Stimulated activated effector memory CD8-positive, alpha-beta T cell treated with anti-CD3 and anti-CD28 coated beads, Interleukin-12 subunit alpha, Interleukin-12 subunit beta, amount 100 ng/mL, for 72 hours (primary cell): ENCODE results near the gene C2orf49.

Experiments
- ATAC-seq: fragments of 150-1000 bp; cut with Tn5 transposase; 2 replicates; pipeline ENCODE4 v1.10.0; 2021
- DNase-seq, 2 donors: peaks; one replicate each; pipeline ENCODE4 v3.0.0; 2021 to 2022; ENCODE audit warnings: low spot score in 2 of 2
- H3K27ac Mint-ChIP-seq: one replicate; pipeline ENCODE4 v1.8.0; 2022; ENCODE audit warnings: mild to moderate bottlenecking, mixed read lengths
- H3K36me3 Mint-ChIP-seq: one replicate; pipeline ENCODE4 v1.8.0; 2022; ENCODE audit warnings: mild to moderate bottlenecking, mixed read lengths
- H3K4me1 Mint-ChIP-seq: one replicate; pipeline ENCODE4 v1.8.0; 2022; ENCODE audit warnings: mixed read lengths
- H3K4me3 Mint-ChIP-seq: one replicate; pipeline ENCODE4 v1.8.0; 2022; ENCODE audit warnings: mild to moderate bottlenecking, mixed read lengths
- H3K9me3 Mint-ChIP-seq: one replicate; pipeline ENCODE4 v1.8.0; 2022; ENCODE audit warnings: mixed read lengths

The C2orf49 gene

GRCh38 chr2:105381101-105381668, 43.8 kb downstream of the C2orf49 start:
- DNase-seq = no peak
- Mint-ChIP-seq H3K36me3 (no peaks in the 10 kb centered on the region), H3K9me3 (no peaks in the 10 kb centered on the region), H3K27ac (no peak overlapping the region), H3K4me1 (no peaks in the 10 kb centered on the region), H3K4me3 (no peak overlapping the region)
- no peak for ATAC-seq

DNA sequence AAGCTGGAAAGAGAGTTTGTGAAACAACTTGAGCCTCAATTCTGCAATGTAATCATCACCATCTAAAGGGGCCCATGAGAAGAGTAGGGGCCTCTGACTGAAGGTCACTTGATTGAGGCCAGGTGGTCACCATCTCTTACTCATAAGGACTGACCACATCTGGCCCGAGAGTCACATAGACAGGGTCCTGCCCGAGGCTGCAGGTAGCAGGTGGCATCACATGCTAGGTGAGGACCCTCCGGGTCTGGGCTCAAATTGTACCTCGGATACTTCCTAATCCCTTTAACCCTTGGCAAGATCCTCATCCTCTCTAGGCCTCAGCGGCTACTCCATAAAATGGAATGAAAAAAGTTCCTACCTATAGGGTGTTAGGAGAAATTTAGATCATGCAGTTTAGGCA, 44.8 kb downstream of the C2orf49 start:
- Mint-ChIP-seq H3K27ac (no peak overlapping the region), H3K4me3 (no peak overlapping the region), H3K36me3 (no peaks in the 10 kb centered on the region), H3K9me3 (no peaks in the 10 kb centered on the region), H3K4me1 (no peaks in the 10 kb centered on the region)
- DNase-seq (no peak), ATAC-seq (no peak)

DNA sequence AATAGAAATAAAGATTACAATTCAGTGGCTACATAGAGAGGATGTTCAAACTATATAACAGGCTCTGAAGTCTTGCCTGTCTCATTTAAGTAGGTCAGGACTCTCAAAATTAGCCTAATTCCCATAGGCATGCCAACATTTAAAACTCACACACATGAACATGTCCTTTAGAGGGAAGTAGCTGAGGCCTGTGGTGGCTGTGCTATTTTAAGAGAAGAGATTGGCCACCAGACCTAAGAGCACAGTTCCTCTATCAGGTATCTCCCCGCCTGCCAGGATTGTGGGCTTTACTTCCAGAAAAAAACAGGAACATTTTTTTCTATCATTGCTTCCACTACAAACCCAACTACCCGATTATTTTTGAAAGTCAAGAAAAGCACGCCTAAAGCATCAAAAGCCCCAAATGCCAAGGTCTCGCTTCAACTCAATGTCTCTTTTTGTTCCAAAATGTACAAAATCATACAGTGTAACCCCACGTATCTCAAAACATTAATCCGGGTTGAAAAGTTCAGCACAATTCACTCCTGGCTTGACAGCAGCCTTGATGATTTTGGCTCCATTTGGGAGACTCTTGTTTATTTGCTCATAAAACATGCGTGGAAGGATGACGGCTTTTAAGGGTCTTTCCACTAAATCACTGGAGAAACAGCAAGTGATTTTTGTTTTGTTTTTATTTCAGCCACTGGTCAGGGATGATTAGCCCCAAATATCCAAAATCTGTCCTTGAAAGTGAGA, 46.3 kb downstream of the C2orf49 start:
- no peak overlapping the region for H3K4me3 Mint-ChIP-seq
- no peaks in the 10 kb centered on the region for H3K4me1 Mint-ChIP-seq
- no peak for ATAC-seq
- DNase-seq = no peak
- no peaks in the 10 kb centered on the region for H3K9me3 Mint-ChIP-seq
- no peaks in the 10 kb centered on the region for H3K36me3 Mint-ChIP-seq
- no peak overlapping the region for H3K27ac Mint-ChIP-seq

- DNase-seq (no peak), ATAC-seq (no peak)
- H3K9me3 Mint-ChIP-seq = no peaks in the 10 kb centered on the region
- H3K36me3 Mint-ChIP-seq = no peaks in the 10 kb centered on the region
- H3K4me1 Mint-ChIP-seq = no peaks in the 10 kb centered on the region
- no peak overlapping the region for H3K4me3 Mint-ChIP-seq
- H3K27ac Mint-ChIP-seq = no peak overlapping the region
Measured at GRCh38 chr2:105384216-105384615, 46.9 kb downstream of the C2orf49 start.

DNA sequence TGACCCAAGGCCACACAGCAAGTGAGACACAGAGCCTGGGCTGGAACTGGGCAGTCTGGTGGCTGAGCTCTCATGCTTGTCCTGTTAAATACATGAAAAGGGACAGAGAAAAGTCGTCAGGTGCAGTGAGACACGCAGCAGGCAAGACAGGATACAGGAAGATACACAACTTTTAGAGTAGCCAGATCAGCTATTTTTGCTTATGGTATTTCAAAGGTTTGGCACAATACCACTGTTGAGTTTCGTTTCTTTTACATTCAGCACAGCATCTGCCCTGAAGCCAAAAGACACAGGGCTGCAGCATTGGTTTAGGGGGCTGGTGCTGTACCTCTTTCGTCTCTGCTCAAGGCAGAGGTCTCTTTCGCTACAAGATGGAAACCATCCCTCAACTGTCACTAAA, 47.5 kb downstream of the C2orf49 start:
- H3K4me1 Mint-ChIP-seq = no peaks in the 10 kb centered on the region
- DNase-seq (no peak), ATAC-seq (no peak)
- H3K36me3 Mint-ChIP-seq = no peaks in the 10 kb centered on the region
- H3K4me3 Mint-ChIP-seq = no peak overlapping the region
- no peaks in the 10 kb centered on the region for H3K9me3 Mint-ChIP-seq
- H3K27ac Mint-ChIP-seq = no peak overlapping the region

DNA sequence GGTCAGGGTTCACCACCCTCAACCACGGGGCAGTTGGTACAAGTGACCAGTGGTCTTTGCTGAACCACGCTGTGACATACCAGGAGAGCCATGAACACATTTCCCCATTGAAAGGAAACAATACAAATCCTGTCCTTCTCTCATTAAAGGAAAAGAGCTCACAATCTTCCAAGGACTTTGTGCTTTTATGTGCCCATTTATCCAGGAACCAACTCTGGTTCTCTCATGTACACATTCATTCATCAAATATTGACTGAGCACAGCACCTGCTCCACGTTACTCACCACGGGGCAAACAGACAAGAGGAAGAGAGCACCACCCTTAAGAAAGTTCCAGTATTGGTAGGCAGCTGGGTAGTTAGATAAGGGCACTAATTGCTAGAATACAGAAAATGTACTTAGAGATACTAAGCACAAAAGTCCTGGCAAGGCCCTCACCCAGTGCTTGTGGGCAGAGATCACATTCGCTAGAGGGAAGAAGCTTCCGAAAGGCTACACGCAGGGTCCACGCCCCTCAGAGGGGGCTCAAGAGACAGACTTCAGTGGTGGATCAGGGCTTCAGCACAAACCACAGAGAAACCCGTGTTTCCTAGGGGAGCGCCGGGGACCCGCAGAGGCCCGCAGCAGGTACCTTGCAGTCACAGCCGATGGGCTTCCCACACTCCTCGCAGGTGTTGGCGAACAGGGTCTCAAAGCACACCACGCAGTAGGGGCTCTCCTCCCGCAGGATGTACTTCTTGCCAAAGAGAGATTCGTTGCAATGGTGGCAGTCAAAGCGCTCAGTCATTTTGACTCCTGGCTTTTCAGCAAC, 48.6 kb downstream of the C2orf49 start:
- no peak overlapping the region for H3K27ac Mint-ChIP-seq
- H3K4me3 Mint-ChIP-seq = no peak overlapping the region
- H3K4me1 Mint-ChIP-seq = no peaks in the 10 kb centered on the region
- H3K36me3 Mint-ChIP-seq = no peaks in the 10 kb centered on the region
- no peaks in the 10 kb centered on the region for H3K9me3 Mint-ChIP-seq
- no peak for DNase-seq
- ATAC-seq = no peak

GRCh38 chr2:105387225-105387624, 49.9 kb downstream of the C2orf49 start:
- ATAC-seq (no peak), DNase-seq (no peak)
- H3K27ac Mint-ChIP-seq = no peak overlapping the region
- H3K36me3 Mint-ChIP-seq = no peaks in the 10 kb centered on the region
- H3K4me3 Mint-ChIP-seq = no peak overlapping the region
- H3K4me1 Mint-ChIP-seq = no peaks in the 10 kb centered on the region
- no peaks in the 10 kb centered on the region for H3K9me3 Mint-ChIP-seq

- Mint-ChIP-seq H3K4me3 (no peak overlapping the region), H3K4me1 (no peaks in the 10 kb centered on the region), H3K36me3 (no peaks in the 10 kb centered on the region), H3K9me3 (no peaks in the 10 kb centered on the region), H3K27ac (no peak overlapping the region)
- DNase-seq (no peak), ATAC-seq (no peak)
Measured at GRCh38 chr2:105388971-105389381, 51.6 kb downstream of the C2orf49 start.

- DNase-seq = no peak
- no peaks in the 10 kb centered on the region for H3K36me3 Mint-ChIP-seq
- H3K9me3 Mint-ChIP-seq = no peaks in the 10 kb centered on the region
- H3K4me3 Mint-ChIP-seq = no peak overlapping the region
- no peak for ATAC-seq
- H3K4me1 Mint-ChIP-seq = no peaks in the 10 kb centered on the region
- H3K27ac Mint-ChIP-seq = no peak overlapping the region
Measured at GRCh38 chr2:105390454-105390853, 53.1 kb downstream of the C2orf49 start.

GRCh38 chr2:105391058-105391627, 53.8 kb downstream of the C2orf49 start:
- no peaks in the 10 kb centered on the region for H3K4me1 Mint-ChIP-seq
- no peak for ATAC-seq
- H3K9me3 Mint-ChIP-seq = no peaks in the 10 kb centered on the region
- H3K4me3 Mint-ChIP-seq = no peak overlapping the region
- H3K27ac Mint-ChIP-seq = no peak overlapping the region
- H3K36me3 Mint-ChIP-seq = no peaks in the 10 kb centered on the region
- no peak for DNase-seq

- DNase-seq (no peak), ATAC-seq (no peak)
- H3K36me3 Mint-ChIP-seq = no peaks in the 10 kb centered on the region
- H3K27ac Mint-ChIP-seq = no peak overlapping the region
- H3K4me1 Mint-ChIP-seq = no peaks in the 10 kb centered on the region
- H3K9me3 Mint-ChIP-seq = no peaks in the 10 kb centered on the region
- H3K4me3 Mint-ChIP-seq = no peak overlapping the region
Measured at GRCh38 chr2:105391763-105392662, 54.7 kb downstream of the C2orf49 start.

GRCh38 chr2:105393373-105394055, 56.2 kb downstream of the C2orf49 start:
- Mint-ChIP-seq H3K4me3 (no peak overlapping the region), H3K27ac (no peak overlapping the region), H3K4me1 (peaks cover 2% of the 10 kb centered on the region), H3K36me3 (no peaks in the 10 kb centered on the region), H3K9me3 (no peaks in the 10 kb centered on the region)
- ATAC-seq (no peak), DNase-seq (no peak)

GRCh38 chr2:105394951-105395611, 57.7 kb downstream of the C2orf49 start:
- no peak for DNase-seq
- Mint-ChIP-seq H3K36me3 (no peaks in the 10 kb centered on the region), H3K4me1 (peaks cover 6% of the 10 kb centered on the region), H3K9me3 (no peaks in the 10 kb centered on the region), H3K4me3 (no peak overlapping the region), H3K27ac (no peak overlapping the region)
- no peak for ATAC-seq

DNA sequence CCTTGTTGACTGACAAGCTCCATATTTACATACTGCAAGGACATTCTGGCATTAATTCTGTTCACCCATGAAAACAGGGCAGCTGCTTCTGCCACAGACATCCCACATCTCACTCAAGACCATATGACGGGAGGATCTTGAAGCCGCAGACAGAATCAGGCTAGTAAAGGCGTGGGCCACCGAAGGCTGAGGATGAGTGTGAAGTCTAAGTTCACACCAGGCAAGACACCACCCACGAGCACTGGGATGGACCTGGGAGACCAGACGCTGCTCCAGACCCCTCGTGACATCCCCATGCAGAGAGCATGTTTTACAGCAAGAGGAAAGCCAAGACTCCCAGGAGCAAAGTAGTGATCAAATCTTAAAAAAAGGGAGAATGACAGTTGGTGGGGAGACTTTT, 58.4 kb downstream of the C2orf49 start:
- H3K4me1 Mint-ChIP-seq = peaks cover 6% of the 10 kb centered on the region
- no peak overlapping the region for H3K4me3 Mint-ChIP-seq
- no peaks in the 10 kb centered on the region for H3K9me3 Mint-ChIP-seq
- no peaks in the 10 kb centered on the region for H3K36me3 Mint-ChIP-seq
- ATAC-seq (no peak), DNase-seq (no peak)
- no peak overlapping the region for H3K27ac Mint-ChIP-seq
